Breast epithelium (tissue), 3 donors: ENCODE measurements around the gene GPATCH8.

Source experiments
- CTCF ChIP-seq, 3 donors: fragments of 450-650 bp; IDR thresholded peaks; one replicate each; pipeline ENCODE4 v1.5.1; 2016 to 2017; ENCODE audit warnings: antibody characterized with exemption in 3 of 3, mild to moderate bottlenecking in 3 of 3, moderate library complexity in 3 of 3
- POLR2A ChIP-seq: fragments of 450-650 bp; IDR thresholded peaks from one replicate; pipeline ENCODE4 v1.6.1; 2016; ENCODE audit warnings: antibody characterized with exemption, mild to moderate bottlenecking, moderate library complexity
- POLR2AphosphoS5 ChIP-seq, 3 donors: sonication (generic); formaldehyde crosslinking; IDR thresholded peaks; one replicate each; pipeline ENCODE4 v1.6.1; 2017; ENCODE audit warnings: antibody characterized with exemption in 3 of 3

- no peak for TF ChIP-seq CTCF (IDR thresholded peaks at IDR 0.05)
- TF ChIP-seq POLR2A, result no peak
- no peak for TF ChIP-seq POLR2AphosphoS5 (IDR thresholded peaks at IDR 0.05)
These were observed 36.1 kb downstream of the GPATCH8 start for GRCh38 chr17:44467108-44467507.
